OCI-LY7 (cell line): ENCODE data around the gene PEX11G. TPM values are rescaled to one million over a fixed set of nuclear protein-coding genes. Genes with fewer than 3 reads are reported as not detected.
A peak's percentile ranks its signal among the peaks of the same experiment; 100 is the strongest.

Source experiments
- BruUV-seq: library from RNA; stranded (reverse); fragments of 400-500 nt; replicated peaks from 2 replicates; lab custom pipeline; 2021; lab: Mats Ljungman, UMichigan
- CTCF ChIA-PET: fragments of 300-600 bp; sonication (Branson Sonifier 250); formaldehyde crosslinking; loops from one replicate; lab custom pipeline; 2022; ENCODE audit warnings: antibody characterized with exemption; ENCODE audit not compliant: unreplicated experiment; lab: Charles Lee
- POLR2A ChIA-PET: fragments of 300-600 bp; sonication (Branson Sonifier 250); formaldehyde crosslinking; loops from one replicate; lab custom pipeline; 2022; ENCODE audit warnings: antibody characterized with exemption; lab: Charles Lee
- DNase-seq: peaks from one replicate; pipeline ENCODE4 v3.0.0-alpha.2; 2015; ENCODE audit warnings: low spot score
- H2AFZ ChIP-seq: fragments of 200-600 bp; sonication (generic), shearing (Covaris generic); 2 replicates; pipeline ENCODE4 v1.6.1; 2014; ENCODE audit warnings: mild to moderate bottlenecking, antibody characterized with exemption, low read length, moderate library complexity
- H3K27ac ChIP-seq: fragments of 200-600 bp; sonication (generic); 2 replicates; pipeline ENCODE4 v1.5.1; 2014; ENCODE audit warnings: mixed run types, low read depth, mild to moderate bottlenecking, moderate library complexity, low read length, inconsistent platforms; ENCODE audit not compliant: poor library complexity, severe bottlenecking
- H3K36me3 ChIP-seq: fragments of 200-600 bp; sonication (generic); 2 replicates; pipeline ENCODE4 v1.6.1; 2014; ENCODE audit warnings: mild to moderate bottlenecking, antibody characterized with exemption, low read length, moderate library complexity, mixed read lengths; ENCODE audit not compliant: insufficient read depth
- H3K4me1 ChIP-seq: fragments of 200-600 bp; sonication (generic); 2 replicates; pipeline ENCODE4 v1.5.1; 2014; ENCODE audit warnings: mild to moderate bottlenecking, low read length; ENCODE audit not compliant: insufficient read depth, poor library complexity, severe bottlenecking
- H3K4me2 ChIP-seq: fragments of 200-600 bp; sonication (generic); 2 replicates; pipeline ENCODE4 v1.6.1; 2014; ENCODE audit warnings: mild to moderate bottlenecking, low read length
- H3K4me3 ChIP-seq: fragments of 200-600 bp; sonication (generic); 2 replicates; pipeline ENCODE4 v1.5.1; 2014; ENCODE audit warnings: mild to moderate bottlenecking, low read depth, low read length; ENCODE audit not compliant: poor library complexity, severe bottlenecking
- H3K79me2 ChIP-seq: fragments of 200-600 bp; sonication (generic); 2 replicates; pipeline ENCODE4 v1.6.1; 2016; ENCODE audit warnings: low read depth, mild to moderate bottlenecking, low read length, moderate library complexity, mixed read lengths; ENCODE audit not compliant: insufficient read depth
- H3K9me2 ChIP-seq: fragments of 200-600 bp; sonication (generic); 2 replicates; pipeline ENCODE4 v1.6.1; 2016; ENCODE audit warnings: mild to moderate bottlenecking, low read length, mixed read lengths; ENCODE audit not compliant: insufficient read depth
- H3K9me3 ChIP-seq: fragments of 200-600 bp; sonication (generic); 2 replicates; pipeline ENCODE4 v1.6.1; 2014; ENCODE audit warnings: mild to moderate bottlenecking, mixed run types, low read length, mixed read lengths
- H4K20me1 ChIP-seq: fragments of 200-600 bp; sonication (generic); 2 replicates; pipeline ENCODE4 v1.6.1; 2014; ENCODE audit warnings: mild to moderate bottlenecking, antibody characterized with exemption, low read length, moderate library complexity, mixed read lengths; ENCODE audit not compliant: insufficient read depth
- EZH2phosphoT487 ChIP-seq: fragments of 200-600 bp; sonication (generic); IDR thresholded peaks from 2 replicates; pipeline ENCODE4 v1.6.1; 2018; ENCODE audit warnings: low read depth, borderline replicate concordance, mild to moderate bottlenecking, mixed run types, antibody characterized with exemption, low read length, moderate library complexity, mixed read lengths
- intact Hi-C: fragments of 100-400 bp; cut with micrococcal nuclease; formaldehyde crosslinking; loops from one replicate; pipeline ENCODE4 v1.10.0; 2022; ENCODE audit not compliant: unreplicated experiment
- total RNA-seq, 2 experiments: library from RNA; depleted of rRNA in 1 of 2; stranded (reverse); fragments of >200 nt in 1 of 2; shearing (Covaris generic) in 1 of 2; gene quantifications; 2 replicates each; pipeline ENCODE4 v1.2.3, GENCODE V29; 2014 to 2022
- TF ChIP-seq, protein P1 (sequence below): fragments of 200-600 bp; sonication (generic); conservative IDR thresholded peaks from 2 replicates; pipeline ENCODE4 v1.5.1; 2014; ENCODE audit warnings: mild to moderate bottlenecking, antibody characterized with exemption, low read length, moderate library complexity, mixed read lengths

The PEX11G gene
- total RNA-seq, 2 experiments from 2014 or later, result not detected

- CTCF ChIA-PET, result no interaction called here
- intact Hi-C loops, result loop anchor here (1.0 to 10.0 kb wide), 3 partner anchors 13 to 191 kb away; partner anchors contain the start of genes ARHGEF18 and MCOLN1
Observed at GRCh38 chr19:7535047-7535997, 46.5 kb upstream of the PEX11G start, which contains the start of gene PNPLA6. PNPLA6 (plus strand) TSS chr19:7535717; CDS start chr19:7535789, 72 bp downstream.

DNA sequence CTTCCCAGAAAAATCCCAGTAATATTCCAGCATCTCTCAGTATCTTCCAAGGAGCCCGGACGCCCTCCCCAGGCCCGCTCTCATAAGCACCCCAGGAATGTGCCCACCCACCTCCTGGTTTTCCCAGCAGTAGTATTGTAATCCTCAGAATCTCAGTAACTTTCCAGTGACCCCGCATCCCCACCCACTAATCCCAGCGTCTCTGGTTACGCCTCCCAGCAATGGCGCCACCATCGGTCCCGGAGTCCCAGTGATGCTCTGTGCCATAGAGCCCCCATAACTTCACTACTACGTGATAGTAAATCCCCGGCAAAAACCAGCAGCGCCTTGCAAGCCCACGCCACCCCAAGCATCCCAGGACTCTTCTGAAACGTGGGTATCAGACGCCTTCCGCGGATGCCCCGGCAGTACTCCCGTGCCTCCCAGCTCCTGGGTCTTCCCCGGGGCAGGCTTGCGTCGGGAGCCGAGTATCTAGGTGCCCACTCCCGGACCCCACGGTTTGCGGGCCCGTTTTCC is 45.8 kb upstream of the PEX11G start:
- CTCF ChIA-PET, result no interaction called here
- TF ChIP-seq EZH2phosphoT487, result no peak
- TF ChIP-seq, protein P1, sequence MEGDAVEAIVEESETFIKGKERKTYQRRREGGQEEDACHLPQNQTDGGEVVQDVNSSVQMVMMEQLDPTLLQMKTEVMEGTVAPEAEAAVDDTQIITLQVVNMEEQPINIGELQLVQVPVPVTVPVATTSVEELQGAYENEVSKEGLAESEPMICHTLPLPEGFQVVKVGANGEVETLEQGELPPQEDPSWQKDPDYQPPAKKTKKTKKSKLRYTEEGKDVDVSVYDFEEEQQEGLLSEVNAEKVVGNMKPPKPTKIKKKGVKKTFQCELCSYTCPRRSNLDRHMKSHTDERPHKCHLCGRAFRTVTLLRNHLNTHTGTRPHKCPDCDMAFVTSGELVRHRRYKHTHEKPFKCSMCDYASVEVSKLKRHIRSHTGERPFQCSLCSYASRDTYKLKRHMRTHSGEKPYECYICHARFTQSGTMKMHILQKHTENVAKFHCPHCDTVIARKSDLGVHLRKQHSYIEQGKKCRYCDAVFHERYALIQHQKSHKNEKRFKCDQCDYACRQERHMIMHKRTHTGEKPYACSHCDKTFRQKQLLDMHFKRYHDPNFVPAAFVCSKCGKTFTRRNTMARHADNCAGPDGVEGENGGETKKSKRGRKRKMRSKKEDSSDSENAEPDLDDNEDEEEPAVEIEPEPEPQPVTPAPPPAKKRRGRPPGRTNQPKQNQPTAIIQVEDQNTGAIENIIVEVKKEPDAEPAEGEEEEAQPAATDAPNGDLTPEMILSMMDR, result peak; percentile 55
- Histone ChIP-seq H3K9me3 (no peaks in the 10 kb centered on the region), H3K36me3 (peaks cover 17% of the 10 kb centered on the region), H3K9me2 (no peaks in the 10 kb centered on the region), H3K4me1 (peaks cover 13% of the 10 kb centered on the region), H2AFZ (peak overlapping the region; percentile 64; the same call in 1 of the 2 replicates), H3K4me3 (peak overlapping the region; percentile 93), H3K4me2 (peak overlapping the region; percentile 89), H3K79me2 (no peaks in the 10 kb centered on the region), H4K20me1 (no peaks in the 10 kb centered on the region), H3K27ac (peak overlapping the region; percentile 8)
- intact Hi-C loops, result loop anchor here (1.0 to 10.0 kb wide), 3 partner anchors 12 to 190 kb away; partner anchors contain the start of genes ARHGEF18 and MCOLN1
- no TSS peak for BruUV-seq
- POLR2A ChIA-PET, result interaction anchor here (0.5 to 0.7 kb wide), 3 partner anchors 47 to 184 kb away, joined by 3 to 5 read pairs (median 4); no protein-coding TSS in a partner anchor
- peak; percentile 63 for DNase-seq

More at GRCh38 chr19:7535047-7535997, 46.5 kb upstream of the PEX11G start, which contains the start of gene PNPLA6:
- Histone ChIP-seq H3K4me3 (peak within 1 kb of the TSS; percentile 93), H3K27ac (peak within 1 kb of the TSS; percentile 8), H3K79me2 (no peaks in the 10 kb centered on the region), H3K9me2 (no peaks in the 10 kb centered on the region), H3K4me1 (peaks cover 13% of the 10 kb centered on the region), H2AFZ (peak within 1 kb of the TSS; percentile 64), H3K36me3 (peaks cover 15% of the 10 kb centered on the region), H3K9me3 (no peaks in the 10 kb centered on the region), H4K20me1 (no peaks in the 10 kb centered on the region), H3K4me2 (peak within 1 kb of the TSS; percentile 89)
- peak; percentile 95 for DNase-seq
- TF ChIP-seq, protein P1, result no peak
- no peak for TF ChIP-seq EZH2phosphoT487
- no TSS peak for BruUV-seq
- POLR2A ChIA-PET, result interaction anchor here (0.5 to 0.6 kb wide), 3 partner anchors 47 to 466 kb away, joined by 3 to 5 read pairs (median 4); partner anchors contain the start of gene ZNF557
